ENCODE data around the gene USP40.

GRCh38 chr2:233444501-233444900, 122.1 kb downstream of the USP40 start:
- no peak for TF ChIP-seq CTCF (IDR thresholded peaks at IDR 0.05)
- TF ChIP-seq EP300 (IDR thresholded peaks at IDR 0.05): no peak

All from esophagus muscularis mucosa (tissue), 3 donors.